Natural killer cell (primary cell): Measurements from ENCODE around the gene CDC34. TPM values are rescaled to one million over a fixed set of nuclear protein-coding genes. Genes with fewer than 3 reads are reported as not detected.

ENCODE experiments used
- ATAC-seq, 3 donors: fragments of 150-1000 bp in 2 of 3; fragments of 200-7000 bp in 1 of 3; cut with Tn5 transposase; 1 replicate in 1 of 3; 2 replicates in 2 of 3; pipeline ENCODE4 v1.10.0; 2021; ENCODE audit warnings: mild to moderate bottlenecking in 2 of 3, moderate library complexity in 2 of 3
- DNase-seq, 2 donors: peaks; one replicate each; pipeline versions ENCODE4 v3.0.0 to v3.0.0-alpha.2; 2013 to 2021; ENCODE audit warnings: mixed read lengths in 1 of 2
- H3K27ac ChIP-seq: one replicate; pipeline ENCODE4 v1.5.1; 2013; ENCODE audit warnings: mild to moderate bottlenecking, low read length
- H3K27me3 ChIP-seq: one replicate; pipeline ENCODE4 v1.6.1; 2013; ENCODE audit warnings: low read length; ENCODE audit not compliant: control insufficient read depth, insufficient read depth
- H3K36me3 ChIP-seq: one replicate; pipeline ENCODE4 v1.6.1; 2013; ENCODE audit warnings: low read length; ENCODE audit not compliant: control insufficient read depth, insufficient read depth
- H3K4me1 ChIP-seq: one replicate; pipeline ENCODE4 v1.6.1; 2013; ENCODE audit warnings: low read length; ENCODE audit not compliant: control insufficient read depth, insufficient read depth
- H3K4me3 ChIP-seq: one replicate; pipeline ENCODE4 v1.5.1; 2013; ENCODE audit warnings: low read length
- H3K9me3 ChIP-seq: one replicate; pipeline ENCODE4 v1.6.1; 2013; ENCODE audit warnings: low read length; ENCODE audit not compliant: control insufficient read depth, insufficient read depth
- H3K27ac Mint-ChIP-seq, 2 donors: one replicate each; pipeline ENCODE4 v1.8.0; 2022; ENCODE audit warnings: mild to moderate bottlenecking in 2 of 2, mixed read lengths in 2 of 2, moderate library complexity in 1 of 2
- H3K27me3 Mint-ChIP-seq, 2 donors: one replicate each; pipeline ENCODE4 v1.8.0; 2022; ENCODE audit warnings: low read depth in 2 of 2, mixed read lengths in 2 of 2
- H3K36me3 Mint-ChIP-seq: one replicate; pipeline ENCODE4 v1.8.0; 2022; ENCODE audit warnings: mixed read lengths
- H3K4me1 Mint-ChIP-seq, 2 donors: one replicate each; pipeline ENCODE4 v1.8.0; 2022; ENCODE audit warnings: mixed read lengths in 2 of 2
- H3K4me3 Mint-ChIP-seq: one replicate; pipeline ENCODE4 v1.8.0; 2022; ENCODE audit warnings: mild to moderate bottlenecking, moderate library complexity, mixed read lengths
- H3K9me3 Mint-ChIP-seq, 2 donors: one replicate each; pipeline ENCODE4 v1.8.0; 2022; ENCODE audit warnings: mixed read lengths in 2 of 2
- CTCF ChIP-seq: fragments of 200-600 bp; IDR thresholded peaks from one replicate; pipeline ENCODE4 v1.8.0; 2022; ENCODE audit warnings: antibody characterized with exemption
- WGBS: methylation state at CpG from one replicate; pipeline ENCODE4 v1.1.7; 2013; ENCODE audit warnings: missing lambda C conversion rate; ENCODE audit not compliant: insufficient coverage; 5-methylcytosine and 5-hydroxymethylcytosine counted together
- intact Hi-C: fragments of 100-400 bp; cut with micrococcal nuclease; formaldehyde crosslinking; loops from one replicate; pipeline ENCODE4 v1.14.2; 2022
- total RNA-seq, 4 donors: library from RNA; stranded (reverse); fragments of 120-200 nt in 1 of 4; gene quantifications; one replicate each; pipeline versions ENCODE4 v1.2.3 to v1.2.4, GENCODE V29; 2013 to 2022

Gene CDC34
- total RNA-seq, 3 donors from 2014 or later (not counting 1 experiment from before 2014, with no cell fraction given), result 68.5 to 114 (median 101) TPM

- TF ChIP-seq CTCF, result no peak
- intact Hi-C loops, result no loop called here
Measured at GRCh38 chr19:555474-555808, 23.9 kb downstream of the CDC34 start.

GRCh38 chr19:556611-557382, 25.2 kb downstream of the CDC34 start:
- Histone ChIP-seq H3K9me3 (no peaks in the 10 kb centered on the region), H3K36me3 (no peaks in the 10 kb centered on the region), H3K4me3 (no peak overlapping the region), H3K27ac (no peak overlapping the region), H3K27me3 (no peaks in the 10 kb centered on the region), H3K4me1 (peaks cover 8% of the 10 kb centered on the region)
- intact Hi-C loops, result no loop called here
- Mint-ChIP-seq H3K27ac (no peak overlapping the region), H3K9me3 (no peaks in the 10 kb centered on the region), H3K36me3 (no peaks in the 10 kb centered on the region), H3K4me1 (peaks cover 0 to 8% of the 10 kb centered on the region in 2 donors), H3K4me3 (no peak overlapping the region), H3K27me3 (no peaks in the 10 kb centered on the region)
- TF ChIP-seq CTCF, result no peak
- 88% methylated on average over 31 of the region's 31 CpGs for WGBS
- no peak for ATAC-seq
- no peak for DNase-seq

More at GRCh38 chr19:555474-555808, 23.9 kb downstream of the CDC34 start:
- Histone ChIP-seq H3K36me3 (no peaks in the 10 kb centered on the region), H3K27ac (no peak overlapping the region), H3K4me1 (peaks cover 8% of the 10 kb centered on the region), H3K27me3 (no peaks in the 10 kb centered on the region), H3K9me3 (no peaks in the 10 kb centered on the region), H3K4me3 (no peak overlapping the region)
- Mint-ChIP-seq H3K27ac (no peak overlapping the region), H3K27me3 (no peaks in the 10 kb centered on the region), H3K9me3 (no peaks in the 10 kb centered on the region), H3K4me3 (no peak overlapping the region), H3K36me3 (no peaks in the 10 kb centered on the region), H3K4me1 (peaks cover 0 to 15% of the 10 kb centered on the region in 2 donors)
- 95% methylated on average over 11 of the region's 14 CpGs for WGBS
- DNase-seq (no peak), ATAC-seq (no peak)

- intact Hi-C loops, result no loop called here
- no peak for ATAC-seq
- Mint-ChIP-seq H3K9me3 (no peaks in the 10 kb centered on the region), H3K27me3 (no peaks in the 10 kb centered on the region), H3K27ac (no peak overlapping the region), H3K4me1 (peaks cover 0 to 7% of the 10 kb centered on the region in 2 donors), H3K36me3 (no peaks in the 10 kb centered on the region), H3K4me3 (no peak overlapping the region)
- no peak overlapping the region for H3K4me3 ChIP-seq
- no peaks in the 10 kb centered on the region for H3K27me3 ChIP-seq
- TF ChIP-seq CTCF, result no peak
- no peaks in the 10 kb centered on the region for H3K36me3 ChIP-seq
- H3K4me1 ChIP-seq, result peaks cover 8% of the 10 kb centered on the region
- no peaks in the 10 kb centered on the region for H3K9me3 ChIP-seq
- DNase-seq, result no peak
- 76% methylated on average over 19 of the region's 21 CpGs for WGBS
- H3K27ac ChIP-seq, result no peak overlapping the region
Measured at GRCh38 chr19:558770-559439, 27.3 kb downstream of the CDC34 start.
